Mucosa of descending colon (tissue), 3 donors: Measurements from ENCODE around the gene APBB2. TPM values are rescaled to one million over a fixed set of nuclear protein-coding genes. Genes with fewer than 3 reads are reported as not detected.

Experiments used
- ATAC-seq: fragments of 200-7000 bp; cut with Tn5 transposase; one replicate; pipeline ENCODE4 v1.9.1; 2020; ENCODE audit warnings: mild to moderate bottlenecking, moderate library complexity
- DNase-seq, 3 donors: peaks; one replicate each; pipeline ENCODE4 v3.0.0-alpha.2; 2020
- H3K36me3 ChIP-seq: fragments of 200-600 bp; one replicate; pipeline ENCODE4 v1.8.0; 2021; ENCODE audit warnings: low read depth, mild to moderate bottlenecking
- H3K4me1 ChIP-seq: fragments of 200-600 bp; one replicate; pipeline ENCODE4 v1.8.0; 2021; ENCODE audit warnings: low read depth, mild to moderate bottlenecking
- H3K4me3 ChIP-seq: fragments of 200-600 bp; one replicate; pipeline ENCODE4 v1.8.0; 2021; ENCODE audit warnings: mild to moderate bottlenecking
- H3K9me3 ChIP-seq: fragments of 200-600 bp; one replicate; pipeline ENCODE4 v1.8.0; 2021; ENCODE audit warnings: mild to moderate bottlenecking
- intact Hi-C, 2 donors: fragments of 100-400 bp; cut with DNase I in 1 of 2; cut with micrococcal nuclease in 1 of 2; formaldehyde crosslinking; loops; one replicate each; pipeline versions ENCODE4 v1.11.0 to v1.11.1; 2022; cut with DNase I, micrococcal nuclease
- total RNA-seq, 3 donors: library from RNA; stranded (reverse); fragmentation: NEBNext Ultra II Directional in 2 of 3; extraction: Animal tissue kit (Norgen Biotek cat#: 25700) in 2 of 3; gene quantifications; one replicate each; pipeline versions ENCODE4 v1.2.1 to v1.2.4, GENCODE V29; 2021 to 2023
- TF ChIP-seq, protein P1 (sequence below): fragments of 200-600 bp; IDR thresholded peaks from one replicate; pipeline ENCODE4 v1.8.0; 2022; ENCODE audit warnings: antibody characterized with exemption, mild to moderate bottlenecking
- donor health status: DM: no; HTN: no; CAD: no; lungs with moderate emphysema.
- donor health status: DM: no; HTN: no; CAD: no.
- donor health status: DM: no; HTN: yes; CAD: no.

The APBB2 gene
- total RNA-seq, 3 donors from 2014 or later, result 26.3 to 68.3 (median 29.6) TPM

DNA sequence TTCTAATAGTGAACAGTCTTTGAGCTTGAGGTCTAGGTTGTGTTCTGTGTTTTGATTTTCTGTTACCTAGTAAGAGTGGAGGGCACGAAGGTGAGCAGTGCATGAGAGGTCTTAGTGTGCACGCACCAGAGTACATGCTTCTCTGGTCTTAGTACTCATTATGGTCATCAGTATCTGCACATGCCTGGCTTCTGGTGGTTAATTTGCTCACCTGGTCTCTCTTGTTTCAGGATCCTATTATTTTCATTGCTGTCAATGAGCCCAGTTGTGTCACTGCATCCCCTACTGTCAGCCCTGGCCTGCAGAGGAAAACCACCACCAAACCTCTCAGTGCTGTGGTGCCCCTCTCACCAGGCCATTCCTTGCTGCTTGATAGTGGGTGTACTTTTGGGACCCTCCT, 409.7 kb downstream of the APBB2 start:
- Histone ChIP-seq H3K36me3 (no peaks in the 10 kb centered on the region), H3K4me1 (no peaks in the 10 kb centered on the region), H3K4me3 (no peak overlapping the region), H3K9me3 (no peaks in the 10 kb centered on the region)
- intact Hi-C loops, result no loop called here
- TF ChIP-seq, protein P1, sequence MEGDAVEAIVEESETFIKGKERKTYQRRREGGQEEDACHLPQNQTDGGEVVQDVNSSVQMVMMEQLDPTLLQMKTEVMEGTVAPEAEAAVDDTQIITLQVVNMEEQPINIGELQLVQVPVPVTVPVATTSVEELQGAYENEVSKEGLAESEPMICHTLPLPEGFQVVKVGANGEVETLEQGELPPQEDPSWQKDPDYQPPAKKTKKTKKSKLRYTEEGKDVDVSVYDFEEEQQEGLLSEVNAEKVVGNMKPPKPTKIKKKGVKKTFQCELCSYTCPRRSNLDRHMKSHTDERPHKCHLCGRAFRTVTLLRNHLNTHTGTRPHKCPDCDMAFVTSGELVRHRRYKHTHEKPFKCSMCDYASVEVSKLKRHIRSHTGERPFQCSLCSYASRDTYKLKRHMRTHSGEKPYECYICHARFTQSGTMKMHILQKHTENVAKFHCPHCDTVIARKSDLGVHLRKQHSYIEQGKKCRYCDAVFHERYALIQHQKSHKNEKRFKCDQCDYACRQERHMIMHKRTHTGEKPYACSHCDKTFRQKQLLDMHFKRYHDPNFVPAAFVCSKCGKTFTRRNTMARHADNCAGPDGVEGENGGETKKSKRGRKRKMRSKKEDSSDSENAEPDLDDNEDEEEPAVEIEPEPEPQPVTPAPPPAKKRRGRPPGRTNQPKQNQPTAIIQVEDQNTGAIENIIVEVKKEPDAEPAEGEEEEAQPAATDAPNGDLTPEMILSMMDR, result no peak
- ATAC-seq (no peak), DNase-seq (no peak)

DNA sequence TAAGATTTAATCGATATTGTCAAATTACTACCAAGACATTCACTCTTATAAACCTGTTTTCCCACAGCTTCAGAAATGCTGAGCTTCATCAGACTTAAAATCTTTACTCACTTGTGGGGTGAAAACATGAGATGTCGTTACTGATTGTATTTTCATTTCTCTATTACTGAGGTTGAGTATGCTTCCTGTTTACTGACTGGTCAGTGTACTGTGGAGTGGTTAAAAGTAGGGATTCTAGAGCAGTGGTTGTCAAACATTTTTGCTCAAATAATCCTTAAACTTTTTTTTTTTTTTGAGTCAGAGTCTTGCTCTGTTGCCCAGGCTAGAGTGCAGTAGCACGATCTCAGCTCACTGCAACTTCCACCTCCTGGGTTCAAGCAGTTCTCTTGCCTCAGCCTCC, 414.3 kb downstream of the APBB2 start:
- TF ChIP-seq, protein P1, result no peak
- intact Hi-C loops, result no loop called here
- no peak for ATAC-seq
- no peaks in the 10 kb centered on the region for H3K9me3 ChIP-seq
- no peaks in the 10 kb centered on the region for H3K4me1 ChIP-seq
- DNase-seq, result no peak
- no peak overlapping the region for H3K4me3 ChIP-seq
- H3K36me3 ChIP-seq, result no peaks in the 10 kb centered on the region

DNA sequence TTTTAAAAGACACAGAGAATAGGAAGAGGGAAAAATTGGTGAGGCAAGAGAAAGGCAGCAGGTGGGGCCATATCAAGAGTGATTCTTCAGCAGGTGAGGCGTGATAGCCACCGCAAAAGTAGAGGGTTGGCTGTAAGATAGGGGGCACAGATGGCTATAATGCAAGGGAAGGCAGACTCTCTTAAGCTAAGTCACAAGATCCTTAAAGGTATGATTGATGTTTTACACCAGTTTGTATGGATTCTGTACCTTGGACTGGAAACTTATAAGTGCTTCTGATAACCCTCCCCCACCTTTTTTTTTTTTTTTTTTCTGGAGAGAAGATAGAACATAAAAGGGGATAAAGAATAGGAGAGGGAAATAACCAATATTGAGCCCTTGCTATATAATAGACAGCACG, 424.6 kb downstream of the APBB2 start:
- TF ChIP-seq, protein P1, result no peak
- ATAC-seq (no peak), DNase-seq (no peak)
- no peaks in the 10 kb centered on the region for H3K36me3 ChIP-seq
- no peaks in the 10 kb centered on the region for H3K9me3 ChIP-seq
- H3K4me3 ChIP-seq, result no peak overlapping the region
- no peaks in the 10 kb centered on the region for H3K4me1 ChIP-seq
- intact Hi-C loops, result no loop called here

DNA sequence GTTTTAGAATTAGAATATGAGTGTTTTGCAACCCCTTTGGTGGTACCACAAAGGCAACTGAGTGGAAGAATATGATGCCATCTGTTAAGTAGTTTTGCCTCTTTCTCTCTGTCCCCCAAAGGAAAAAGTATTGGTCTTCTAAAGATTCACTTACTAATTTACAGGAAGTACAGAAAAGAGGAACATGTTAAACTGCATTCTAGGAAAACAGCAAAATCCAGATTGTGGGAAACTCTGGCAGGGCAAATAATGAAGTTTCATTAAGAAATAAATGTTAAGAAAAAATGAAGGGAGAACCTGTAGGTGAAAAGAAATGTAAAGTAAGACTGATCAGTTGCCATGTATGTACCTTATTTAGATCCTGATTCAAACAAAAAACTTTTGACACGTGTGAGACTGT, 425.3 kb downstream of the APBB2 start:
- ATAC-seq, result no peak
- TF ChIP-seq, protein P1, result no peak
- Histone ChIP-seq H3K4me3 (no peak overlapping the region), H3K9me3 (no peaks in the 10 kb centered on the region), H3K4me1 (no peaks in the 10 kb centered on the region), H3K36me3 (no peaks in the 10 kb centered on the region)
- no peak for DNase-seq
- intact Hi-C loops, result no loop called here

DNA sequence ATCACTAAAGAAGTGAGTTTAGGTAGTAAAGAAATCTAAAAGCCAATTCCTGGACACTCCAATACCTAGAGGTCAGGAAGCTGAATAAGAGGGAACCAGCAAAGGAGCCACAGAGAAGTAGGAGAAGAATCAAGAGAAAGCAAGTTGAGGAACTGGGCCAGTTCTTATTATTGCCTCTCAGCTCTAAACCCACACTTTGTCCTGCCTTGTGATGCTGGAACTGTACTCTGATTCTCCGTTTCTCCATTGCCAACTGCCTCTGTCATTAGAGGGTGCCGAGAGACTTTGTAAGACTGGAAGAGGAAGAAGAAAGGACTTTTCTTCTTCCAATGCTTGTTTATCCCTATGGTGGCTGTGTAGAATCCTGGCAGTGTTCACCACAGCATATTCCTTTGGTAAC, 426.0 kb downstream of the APBB2 start:
- H3K4me1 ChIP-seq, result no peaks in the 10 kb centered on the region
- intact Hi-C loops, result no loop called here
- H3K4me3 ChIP-seq, result no peak overlapping the region
- no peaks in the 10 kb centered on the region for H3K9me3 ChIP-seq
- no peak for ATAC-seq
- TF ChIP-seq, protein P1, result no peak
- H3K36me3 ChIP-seq, result no peaks in the 10 kb centered on the region
- no peak for DNase-seq

DNA sequence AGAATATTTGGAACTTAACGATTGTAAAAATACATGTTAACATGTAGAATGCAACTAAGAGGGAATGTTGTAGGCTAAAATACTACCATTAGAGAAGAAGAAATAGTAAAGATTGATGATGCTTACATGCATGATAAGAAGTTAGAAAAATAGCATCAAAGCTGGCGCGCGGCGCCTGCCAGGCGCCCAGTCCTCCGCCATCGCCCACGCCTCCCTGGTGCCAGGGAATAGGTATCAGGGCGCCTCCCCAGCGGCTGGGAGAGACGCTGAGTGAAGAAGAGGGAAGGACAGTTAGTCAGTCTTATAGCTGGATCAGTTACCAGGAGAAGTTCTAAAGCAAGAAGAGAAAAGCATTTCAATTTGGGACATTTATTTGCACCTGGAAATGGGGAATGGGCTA, 428.6 kb downstream of the APBB2 start:
- intact Hi-C loops, result no loop called here
- ATAC-seq, result no peak
- Histone ChIP-seq H3K4me1 (no peaks in the 10 kb centered on the region), H3K36me3 (no peaks in the 10 kb centered on the region), H3K9me3 (no peaks in the 10 kb centered on the region), H3K4me3 (no peak overlapping the region)
- TF ChIP-seq, protein P1, result no peak
- no peak for DNase-seq
